Lower leg skin (tissue), 3 donors: ENCODE measurements around the gene VAV3.

Experiments
- POLR2A ChIP-seq, 2 donors: fragments of 450-650 bp; IDR thresholded peaks; one replicate each; pipeline ENCODE4 v1.6.1; 2016 to 2017; ENCODE audit warnings: antibody characterized with exemption in 2 of 2, mild to moderate bottlenecking in 1 of 2, moderate library complexity in 1 of 2
- TF ChIP-seq, protein P1 (sequence below), 3 donors: fragments of 450-650 bp; IDR thresholded peaks; one replicate each; pipeline ENCODE4 v1.5.1; 2016; ENCODE audit warnings: antibody characterized with exemption in 3 of 3, mild to moderate bottlenecking in 3 of 3, moderate library complexity in 2 of 3

DNA sequence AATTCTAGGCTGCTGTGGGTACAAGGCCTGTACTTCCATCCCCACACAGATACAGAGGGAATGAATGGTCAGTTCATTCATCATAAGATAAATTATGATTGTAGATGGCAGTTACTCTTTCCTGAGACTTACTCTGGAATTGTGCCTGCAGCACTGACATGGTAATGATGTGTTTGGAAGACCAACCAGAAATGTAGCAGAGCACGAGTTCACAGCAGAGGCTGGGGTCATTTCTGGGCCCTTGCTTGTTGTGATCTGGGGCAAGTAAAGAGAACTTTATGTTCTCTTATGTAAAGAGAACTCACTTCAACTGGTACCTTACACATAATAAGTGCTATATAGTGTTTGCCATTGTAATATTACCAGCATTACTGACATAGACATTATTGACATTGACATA is 412.2 kb downstream of the VAV3 start:
- TF ChIP-seq, protein P1, sequence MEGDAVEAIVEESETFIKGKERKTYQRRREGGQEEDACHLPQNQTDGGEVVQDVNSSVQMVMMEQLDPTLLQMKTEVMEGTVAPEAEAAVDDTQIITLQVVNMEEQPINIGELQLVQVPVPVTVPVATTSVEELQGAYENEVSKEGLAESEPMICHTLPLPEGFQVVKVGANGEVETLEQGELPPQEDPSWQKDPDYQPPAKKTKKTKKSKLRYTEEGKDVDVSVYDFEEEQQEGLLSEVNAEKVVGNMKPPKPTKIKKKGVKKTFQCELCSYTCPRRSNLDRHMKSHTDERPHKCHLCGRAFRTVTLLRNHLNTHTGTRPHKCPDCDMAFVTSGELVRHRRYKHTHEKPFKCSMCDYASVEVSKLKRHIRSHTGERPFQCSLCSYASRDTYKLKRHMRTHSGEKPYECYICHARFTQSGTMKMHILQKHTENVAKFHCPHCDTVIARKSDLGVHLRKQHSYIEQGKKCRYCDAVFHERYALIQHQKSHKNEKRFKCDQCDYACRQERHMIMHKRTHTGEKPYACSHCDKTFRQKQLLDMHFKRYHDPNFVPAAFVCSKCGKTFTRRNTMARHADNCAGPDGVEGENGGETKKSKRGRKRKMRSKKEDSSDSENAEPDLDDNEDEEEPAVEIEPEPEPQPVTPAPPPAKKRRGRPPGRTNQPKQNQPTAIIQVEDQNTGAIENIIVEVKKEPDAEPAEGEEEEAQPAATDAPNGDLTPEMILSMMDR (IDR thresholded peaks at IDR 0.05) = no peak
- TF ChIP-seq POLR2A (IDR thresholded peaks at IDR 0.05) = no peak
